ENCODE results near the gene ASH1L.
"Not testable (repeated sequence)": the region's sequence is repeated elsewhere in the genome, so short reads cannot be mapped to it uniquely, and the experiment has no call there.

The ASH1L gene

GRCh38 chr1:155455588-155456195 is 106.9 kb downstream of the ASH1L start:
- Histone ChIP-seq H3K9ac (ENCODE audit: low read depth in 1 of 2, low read length in 2 of 2) (no peak overlapping the region), H3K4me3 (ENCODE audit: low read depth in 1 of 2, low read length in 2 of 2) (no peak overlapping the region), H3K27ac (ENCODE audit: low read depth, low read length) (no peak overlapping the region), H3K4me1 (ENCODE audit: control insufficient read depth in 1 of 2, insufficient read depth in 2 of 2, low read length in 2 of 2) (no peaks in the 10 kb centered on the region), H3K27me3 (ENCODE audit: control insufficient read depth in 1 of 2, insufficient read depth in 2 of 2, low read length in 2 of 2) (no peaks in the 10 kb centered on the region), H3K36me3 (ENCODE audit: control insufficient read depth in 1 of 2, insufficient read depth in 2 of 2, low read length in 2 of 2) (peaks cover 0 to 16% of the 10 kb centered on the region in 2 donors), H3K9me3 (ENCODE audit: control insufficient read depth in 1 of 2, low read length in 2 of 2) (no peaks in the 10 kb centered on the region)

- H3K4me3 ChIP-seq (ENCODE audit: low read depth in 1 of 2, low read length in 2 of 2) = no peak overlapping the region
- H3K9me3 ChIP-seq (ENCODE audit: control insufficient read depth in 1 of 2, low read length in 2 of 2) = no peaks in the 10 kb centered on the region
- H3K36me3 ChIP-seq (ENCODE audit: control insufficient read depth in 1 of 2, insufficient read depth in 2 of 2, low read length in 2 of 2) = peaks cover 0 to 16% of the 10 kb centered on the region in 2 donors
- H3K9ac ChIP-seq (ENCODE audit: low read depth in 1 of 2, low read length in 2 of 2) = no peak overlapping the region
- no peaks in the 10 kb centered on the region for H3K4me1 ChIP-seq (ENCODE audit: control insufficient read depth in 1 of 2, insufficient read depth in 2 of 2, low read length in 2 of 2)
- no peak overlapping the region for H3K27ac ChIP-seq (ENCODE audit: low read depth, low read length)
- H3K27me3 ChIP-seq (ENCODE audit: control insufficient read depth in 1 of 2, insufficient read depth in 2 of 2, low read length in 2 of 2) = no peaks in the 10 kb centered on the region
Measured at GRCh38 chr1:155454096-155454495, 108.5 kb downstream of the ASH1L start.

- Histone ChIP-seq H3K27me3 (ENCODE audit: control insufficient read depth in 1 of 2, insufficient read depth in 2 of 2, low read length in 2 of 2) (no peaks in the 10 kb centered on the region), H3K27ac (ENCODE audit: low read depth, low read length) (no peak overlapping the region), H3K4me3 (ENCODE audit: low read depth in 1 of 2, low read length in 2 of 2) (no peak overlapping the region), H3K9ac (ENCODE audit: low read depth in 1 of 2, low read length in 2 of 2) (no peak overlapping the region), H3K4me1 (ENCODE audit: control insufficient read depth in 1 of 2, insufficient read depth in 2 of 2, low read length in 2 of 2) (no peaks in the 10 kb centered on the region), H3K36me3 (ENCODE audit: control insufficient read depth in 1 of 2, insufficient read depth in 2 of 2, low read length in 2 of 2) (peaks cover 0 to 16% of the 10 kb centered on the region in 2 donors), H3K9me3 (ENCODE audit: control insufficient read depth in 1 of 2, low read length in 2 of 2) (no peaks in the 10 kb centered on the region)
Measured at GRCh38 chr1:155453141-155453540, 109.5 kb downstream of the ASH1L start.

- peaks cover 0 to 13% of the 10 kb centered on the region in 2 donors for H3K36me3 ChIP-seq (ENCODE audit: control insufficient read depth in 1 of 2, insufficient read depth in 2 of 2, low read length in 2 of 2)
- no peak overlapping the region for H3K9ac ChIP-seq (ENCODE audit: low read depth in 1 of 2, low read length in 2 of 2)
- H3K4me3 ChIP-seq (ENCODE audit: low read depth in 1 of 2, low read length in 2 of 2) = no peak overlapping the region
- no peaks in the 10 kb centered on the region for H3K4me1 ChIP-seq (ENCODE audit: control insufficient read depth in 1 of 2, insufficient read depth in 2 of 2, low read length in 2 of 2)
- no peak overlapping the region for H3K27ac ChIP-seq (ENCODE audit: low read depth, low read length)
- H3K27me3 ChIP-seq (ENCODE audit: control insufficient read depth in 1 of 2, insufficient read depth in 2 of 2, low read length in 2 of 2) = no peaks in the 10 kb centered on the region
- H3K9me3 ChIP-seq (ENCODE audit: control insufficient read depth in 1 of 2, low read length in 2 of 2) = no peaks in the 10 kb centered on the region
Measured at GRCh38 chr1:155451199-155451598, 111.4 kb downstream of the ASH1L start.

- not testable (repeated sequence) for H3K9me3 ChIP-seq (ENCODE audit: control insufficient read depth in 1 of 2, low read length in 2 of 2); H3K27me3 ChIP-seq (ENCODE audit: control insufficient read depth in 1 of 2, insufficient read depth in 2 of 2, low read length in 2 of 2); H3K9ac ChIP-seq (ENCODE audit: low read depth in 1 of 2, low read length in 2 of 2); H3K4me1 ChIP-seq (ENCODE audit: control insufficient read depth in 1 of 2, insufficient read depth in 2 of 2, low read length in 2 of 2); H3K4me3 ChIP-seq (ENCODE audit: low read depth in 1 of 2, low read length in 2 of 2); H3K27ac ChIP-seq (ENCODE audit: low read depth, low read length)
- peaks cover 13 to 15% of the 10 kb centered on the region in 2 donors for H3K36me3 ChIP-seq (ENCODE audit: control insufficient read depth in 1 of 2, insufficient read depth in 2 of 2, low read length in 2 of 2)
Measured at GRCh38 chr1:155442431-155442830, 120.2 kb downstream of the ASH1L start.

- Histone ChIP-seq H3K27me3 (ENCODE audit: control insufficient read depth in 1 of 2, insufficient read depth in 2 of 2, low read length in 2 of 2) (no peaks in the 10 kb centered on the region), H3K4me3 (ENCODE audit: low read depth in 1 of 2, low read length in 2 of 2) (no peak overlapping the region), H3K9me3 (ENCODE audit: control insufficient read depth in 1 of 2, low read length in 2 of 2) (no peaks in the 10 kb centered on the region), H3K4me1 (ENCODE audit: control insufficient read depth in 1 of 2, insufficient read depth in 2 of 2, low read length in 2 of 2) (no peaks in the 10 kb centered on the region), H3K36me3 (ENCODE audit: control insufficient read depth in 1 of 2, insufficient read depth in 2 of 2, low read length in 2 of 2) (peaks cover 16 to 31% of the 10 kb centered on the region in 2 donors), H3K27ac (ENCODE audit: low read depth, low read length) (no peak overlapping the region), H3K9ac (ENCODE audit: low read depth in 1 of 2, low read length in 2 of 2) (no peak overlapping the region)
Measured at GRCh38 chr1:155437405-155437804, 125.2 kb downstream of the ASH1L start.

- not testable (repeated sequence) for H3K4me3 ChIP-seq (ENCODE audit: low read depth in 1 of 2, low read length in 2 of 2); H3K27me3 ChIP-seq (ENCODE audit: control insufficient read depth in 1 of 2, insufficient read depth in 2 of 2, low read length in 2 of 2); H3K9me3 ChIP-seq (ENCODE audit: control insufficient read depth in 1 of 2, low read length in 2 of 2); H3K9ac ChIP-seq (ENCODE audit: low read depth in 1 of 2, low read length in 2 of 2); H3K27ac ChIP-seq (ENCODE audit: low read depth, low read length); H3K4me1 ChIP-seq (ENCODE audit: control insufficient read depth in 1 of 2, insufficient read depth in 2 of 2, low read length in 2 of 2)
- H3K36me3 ChIP-seq (ENCODE audit: control insufficient read depth in 1 of 2, insufficient read depth in 2 of 2, low read length in 2 of 2) = peaks cover 16 to 30% of the 10 kb centered on the region in 2 donors
Measured at GRCh38 chr1:155433831-155434389, 128.7 kb downstream of the ASH1L start.

GRCh38 chr1:155433128-155433830 is 129.3 kb downstream of the ASH1L start:
- not testable (repeated sequence) for H3K9ac ChIP-seq (ENCODE audit: low read depth in 1 of 2, low read length in 2 of 2); H3K9me3 ChIP-seq (ENCODE audit: control insufficient read depth in 1 of 2, low read length in 2 of 2); H3K27ac ChIP-seq (ENCODE audit: low read depth, low read length); H3K27me3 ChIP-seq (ENCODE audit: control insufficient read depth in 1 of 2, insufficient read depth in 2 of 2, low read length in 2 of 2); H3K4me1 ChIP-seq (ENCODE audit: control insufficient read depth in 1 of 2, insufficient read depth in 2 of 2, low read length in 2 of 2); H3K4me3 ChIP-seq (ENCODE audit: low read depth in 1 of 2, low read length in 2 of 2)
- H3K36me3 ChIP-seq (ENCODE audit: control insufficient read depth in 1 of 2, insufficient read depth in 2 of 2, low read length in 2 of 2) = peaks cover 9 to 24% of the 10 kb centered on the region in 2 donors

- Histone ChIP-seq H3K27me3 (ENCODE audit: control insufficient read depth in 1 of 2, insufficient read depth in 2 of 2, low read length in 2 of 2) (no peaks in the 10 kb centered on the region), H3K4me3 (ENCODE audit: low read depth in 1 of 2, low read length in 2 of 2) (no peak overlapping the region), H3K9me3 (ENCODE audit: control insufficient read depth in 1 of 2, low read length in 2 of 2) (no peaks in the 10 kb centered on the region), H3K27ac (ENCODE audit: low read depth, low read length) (no peak overlapping the region), H3K9ac (ENCODE audit: low read depth in 1 of 2, low read length in 2 of 2) (no peak overlapping the region), H3K36me3 (ENCODE audit: control insufficient read depth in 1 of 2, insufficient read depth in 2 of 2, low read length in 2 of 2) (peaks cover 0 to 11% of the 10 kb centered on the region in 2 donors), H3K4me1 (ENCODE audit: control insufficient read depth in 1 of 2, insufficient read depth in 2 of 2, low read length in 2 of 2) (no peaks in the 10 kb centered on the region)
Measured at GRCh38 chr1:155424091-155424490, 138.5 kb downstream of the ASH1L start.

- no peaks in the 10 kb centered on the region for H3K4me1 ChIP-seq (ENCODE audit: control insufficient read depth in 1 of 2, insufficient read depth in 2 of 2, low read length in 2 of 2)
- H3K36me3 ChIP-seq (ENCODE audit: control insufficient read depth in 1 of 2, insufficient read depth in 2 of 2, low read length in 2 of 2) = peaks cover 0 to 9% of the 10 kb centered on the region in 2 donors
- no peaks in the 10 kb centered on the region for H3K9me3 ChIP-seq (ENCODE audit: control insufficient read depth in 1 of 2, low read length in 2 of 2)
- no peaks in the 10 kb centered on the region for H3K27me3 ChIP-seq (ENCODE audit: control insufficient read depth in 1 of 2, insufficient read depth in 2 of 2, low read length in 2 of 2)
- no peak overlapping the region for H3K27ac ChIP-seq (ENCODE audit: low read depth, low read length)
- no peak overlapping the region for H3K4me3 ChIP-seq (ENCODE audit: low read depth in 1 of 2, low read length in 2 of 2)
- H3K9ac ChIP-seq (ENCODE audit: low read depth in 1 of 2, low read length in 2 of 2) = no peak overlapping the region
Measured at GRCh38 chr1:155420788-155421187, 141.8 kb downstream of the ASH1L start.
